Muscle layer of colon (tissue), 2 donors: ENCODE measurements around the gene PHC2.

ENCODE experiments used
- H3K27ac ChIP-seq: one replicate; pipeline ENCODE4 v1.7.0; 2013; ENCODE audit warnings: low read depth, mild to moderate bottlenecking, low read length, moderate library complexity
- H3K27me3 ChIP-seq, 2 donors: one replicate each; pipeline ENCODE4 v1.7.0; 2013; ENCODE audit warnings: low read length in 2 of 2, mild to moderate bottlenecking in 2 of 2; ENCODE audit not compliant: insufficient read depth in 2 of 2, control insufficient read depth in 1 of 2
- H3K36me3 ChIP-seq: one replicate; pipeline ENCODE4 v1.7.0; 2013; ENCODE audit warnings: mild to moderate bottlenecking, low read length; ENCODE audit not compliant: insufficient read depth
- H3K4me1 ChIP-seq: one replicate; pipeline ENCODE4 v1.7.0; 2013; ENCODE audit warnings: mild to moderate bottlenecking, low read length; ENCODE audit not compliant: insufficient read depth
- H3K4me3 ChIP-seq, 2 donors: one replicate each; pipeline ENCODE4 v1.7.0; 2013; ENCODE audit warnings: low read length in 2 of 2, low read depth in 1 of 2, mild to moderate bottlenecking in 1 of 2, moderate library complexity in 1 of 2
- H3K9ac ChIP-seq: one replicate; pipeline ENCODE4 v1.7.0; 2013; ENCODE audit warnings: low read length
- H3K9me3 ChIP-seq: one replicate; pipeline ENCODE4 v1.7.0; 2013; ENCODE audit warnings: mild to moderate bottlenecking, low read length
- donor health status: abdominal sarcoma.
- donor health status: Adenocarcinoma of cecum.

PHC2 gene

DNA sequence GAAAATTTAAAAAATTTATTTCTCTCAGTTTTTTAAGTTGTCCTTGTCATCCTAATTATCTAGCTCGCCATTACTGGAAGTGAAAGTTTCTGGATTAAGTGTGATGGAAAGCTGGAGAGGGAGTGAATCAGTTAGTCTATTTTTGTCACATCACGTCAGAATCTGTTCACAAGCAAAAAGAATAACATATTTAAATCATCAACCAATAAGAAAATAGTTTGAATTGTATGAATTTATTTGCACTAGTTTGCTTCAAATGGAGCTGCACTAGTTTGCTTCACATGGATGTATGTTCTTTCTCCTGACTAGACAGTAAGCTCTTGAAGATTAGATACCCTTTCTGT, 22.8 kb downstream of the PHC2 start:
- Histone ChIP-seq H3K9ac (no peak overlapping the region), H3K27me3 (no peaks in the 10 kb centered on the region), H3K4me3 (no peak overlapping the region), H3K27ac (no peak overlapping the region), H3K4me1 (peaks cover 7% of the 10 kb centered on the region), H3K9me3 (no peaks in the 10 kb centered on the region), H3K36me3 (no peaks in the 10 kb centered on the region)

DNA sequence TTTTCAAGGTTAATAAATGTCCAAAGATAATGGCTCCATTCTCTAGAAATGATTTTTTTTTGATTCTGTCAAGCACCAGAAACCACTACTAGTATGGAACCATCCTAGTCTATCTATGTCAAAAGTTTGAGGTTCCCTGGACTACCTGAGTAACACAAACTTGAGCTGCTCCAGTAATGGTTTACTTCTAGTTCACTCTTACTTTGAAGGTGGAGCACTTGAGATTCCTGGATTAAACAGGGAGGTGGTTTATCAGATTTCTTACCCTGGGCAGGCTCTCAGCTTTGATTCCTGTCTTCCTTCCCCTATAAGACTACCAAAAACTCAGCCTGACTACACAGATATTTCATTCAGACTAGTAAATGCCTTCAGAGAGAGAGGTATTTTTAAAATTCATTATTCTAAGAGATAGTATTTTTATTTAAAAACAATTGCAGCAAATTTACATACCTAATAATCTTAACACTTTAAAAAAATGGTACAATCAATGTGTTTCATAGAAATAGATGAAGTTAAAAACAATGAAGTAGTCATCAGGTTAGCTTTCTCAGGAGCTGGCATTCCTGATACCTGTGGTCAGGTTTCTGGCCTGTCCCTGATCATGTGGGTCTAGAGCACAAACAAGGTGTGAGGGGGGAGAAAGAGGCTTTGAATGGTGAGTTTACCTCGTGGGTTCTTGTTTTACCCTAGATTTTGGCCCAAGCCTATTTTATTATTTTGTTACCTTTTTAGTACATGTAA, 23.4 kb downstream of the PHC2 start:
- no peak overlapping the region for H3K27ac ChIP-seq
- H3K4me1 ChIP-seq, result peaks cover 7% of the 10 kb centered on the region
- H3K9ac ChIP-seq, result no peak overlapping the region
- no peak overlapping the region for H3K4me3 ChIP-seq
- no peaks in the 10 kb centered on the region for H3K27me3 ChIP-seq
- no peaks in the 10 kb centered on the region for H3K36me3 ChIP-seq
- H3K9me3 ChIP-seq, result no peaks in the 10 kb centered on the region

DNA sequence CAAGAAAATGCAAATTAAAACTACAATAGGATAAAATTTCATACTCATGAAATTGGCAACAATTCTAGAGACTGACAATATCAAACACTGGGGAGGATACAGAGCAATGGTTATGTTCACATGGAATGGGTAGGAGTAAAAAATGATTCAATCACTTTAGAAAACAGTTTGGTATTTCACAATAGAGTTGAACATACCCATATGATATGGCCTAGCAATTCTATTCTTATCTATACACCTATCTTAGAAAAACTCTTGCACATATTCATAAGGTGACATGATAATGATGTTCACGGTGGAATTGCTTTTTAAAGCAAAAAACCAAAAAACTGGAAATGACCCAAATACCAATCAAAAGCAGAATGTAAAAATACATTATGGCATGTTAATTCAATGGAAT, 28.7 kb downstream of the PHC2 start:
- no peak overlapping the region for H3K9ac ChIP-seq
- H3K9me3 ChIP-seq, result no peaks in the 10 kb centered on the region
- H3K36me3 ChIP-seq, result no peaks in the 10 kb centered on the region
- no peaks in the 10 kb centered on the region for H3K27me3 ChIP-seq
- peaks cover 14% of the 10 kb centered on the region for H3K4me1 ChIP-seq
- H3K27ac ChIP-seq, result no peak overlapping the region
- H3K4me3 ChIP-seq, result no peak overlapping the region

DNA sequence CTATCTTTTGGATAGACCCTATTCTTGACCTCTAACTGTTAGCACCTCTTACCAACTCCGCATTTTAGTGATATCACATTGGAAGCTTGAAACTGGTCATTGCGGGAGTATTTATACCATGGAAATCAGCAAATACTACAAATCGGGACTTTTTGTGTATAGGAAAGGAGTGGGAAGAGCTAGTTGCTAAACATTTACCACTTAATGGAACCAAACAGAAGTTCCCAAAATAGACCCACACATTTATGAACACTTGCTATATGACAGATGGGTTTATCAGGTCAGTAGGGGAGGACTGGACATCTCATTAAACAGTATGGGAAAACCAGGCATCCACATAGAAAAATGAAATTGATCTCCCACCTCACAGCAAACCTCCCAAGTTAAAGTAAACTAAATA, 29.4 kb downstream of the PHC2 start:
- H3K4me1 ChIP-seq, result peaks cover 14% of the 10 kb centered on the region
- H3K27ac ChIP-seq, result no peak overlapping the region
- no peaks in the 10 kb centered on the region for H3K36me3 ChIP-seq
- H3K27me3 ChIP-seq, result no peaks in the 10 kb centered on the region
- H3K9ac ChIP-seq, result no peak overlapping the region
- no peaks in the 10 kb centered on the region for H3K9me3 ChIP-seq
- H3K4me3 ChIP-seq, result no peak overlapping the region

DNA sequence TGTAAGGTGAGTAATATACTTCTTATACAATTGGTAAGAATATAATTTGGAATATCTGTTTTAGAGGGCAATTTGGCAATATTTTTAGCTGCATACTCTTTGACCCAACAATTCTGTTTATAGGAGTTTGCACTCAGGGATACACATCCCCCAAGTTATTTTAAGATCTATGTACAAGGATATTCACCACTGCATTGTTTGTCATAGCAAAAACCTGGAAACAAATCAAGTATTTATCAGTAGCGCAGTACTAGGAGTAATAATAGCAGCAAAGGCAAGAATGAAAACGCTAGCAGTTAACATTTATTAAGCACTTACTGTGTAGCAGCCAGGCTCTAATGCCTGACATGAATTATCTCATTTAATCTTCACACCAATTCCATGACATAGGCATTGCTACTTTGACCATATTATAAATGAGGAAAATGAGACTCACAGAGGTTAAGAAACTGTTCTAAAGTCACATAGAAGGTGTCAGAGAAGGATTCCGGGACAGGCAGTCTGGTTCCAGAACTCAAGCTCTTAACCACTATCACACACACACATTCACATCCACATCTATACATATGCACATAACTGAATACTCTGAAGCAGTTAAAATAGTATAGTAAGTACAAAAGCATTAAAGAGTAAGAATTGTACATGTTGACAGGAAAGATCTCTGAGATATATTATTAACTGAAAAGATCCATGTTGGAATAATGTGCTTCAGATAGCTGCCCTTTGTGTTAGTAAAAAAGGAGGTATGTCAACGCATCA, 30.6 kb downstream of the PHC2 start:
- Histone ChIP-seq H3K27ac (no peak overlapping the region), H3K9ac (no peak overlapping the region), H3K27me3 (no peaks in the 10 kb centered on the region), H3K36me3 (no peaks in the 10 kb centered on the region), H3K4me1 (peaks cover 14% of the 10 kb centered on the region), H3K9me3 (no peaks in the 10 kb centered on the region), H3K4me3 (no peak overlapping the region)

DNA sequence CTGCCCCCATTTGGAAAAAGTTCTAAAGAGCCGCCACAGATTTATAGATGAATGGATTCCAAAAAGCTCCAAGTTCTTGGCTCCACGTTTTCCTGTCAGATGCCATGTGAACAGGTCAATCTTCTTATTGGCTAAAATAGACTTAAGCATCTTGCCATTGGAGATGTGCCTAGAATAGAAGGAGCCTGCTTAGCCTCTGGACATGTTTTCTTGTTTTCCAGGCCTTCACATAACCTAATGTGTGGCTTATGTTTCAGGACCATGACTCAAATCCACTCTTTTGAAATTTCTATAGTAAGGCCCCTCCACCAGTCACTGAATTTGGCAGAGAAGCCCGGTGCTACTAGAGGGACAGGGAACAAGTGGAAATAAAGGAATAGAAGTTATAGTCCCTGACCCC, 31.5 kb downstream of the PHC2 start:
- no peak overlapping the region for H3K27ac ChIP-seq
- H3K4me3 ChIP-seq, result no peak overlapping the region
- H3K9me3 ChIP-seq, result no peaks in the 10 kb centered on the region

DNA sequence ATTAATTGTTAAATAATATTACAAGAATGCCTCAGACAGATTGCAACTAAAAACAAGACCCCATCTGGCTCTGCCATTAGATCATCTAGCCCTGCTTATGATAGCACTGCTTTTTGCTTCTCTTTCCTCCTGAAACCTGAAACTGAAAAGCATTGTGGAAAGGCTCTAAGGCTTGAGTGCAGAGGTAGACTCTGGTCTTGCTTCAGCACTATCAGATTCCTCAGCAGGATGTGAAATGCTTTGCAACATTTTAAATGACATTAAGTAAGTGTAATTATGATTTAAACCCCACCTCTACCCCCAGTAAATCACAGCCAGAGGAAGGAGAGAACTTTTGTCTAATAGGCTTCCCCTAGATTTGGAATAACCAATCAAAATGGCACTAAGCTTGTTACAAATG, 32.9 kb downstream of the PHC2 start:
- Histone ChIP-seq H3K4me1 (peaks cover 16% of the 10 kb centered on the region), H3K9me3 (no peaks in the 10 kb centered on the region), H3K9ac (no peak overlapping the region), H3K27me3 (no peaks in the 10 kb centered on the region), H3K27ac (no peak overlapping the region), H3K36me3 (no peaks in the 10 kb centered on the region), H3K4me3 (no peak overlapping the region)

More for the DNA sequence above, 31.5 kb downstream of the PHC2 start:
- Histone ChIP-seq H3K9ac (no peak overlapping the region), H3K36me3 (no peaks in the 10 kb centered on the region), H3K4me1 (peaks cover 14% of the 10 kb centered on the region), H3K27me3 (no peaks in the 10 kb centered on the region)

DNA sequence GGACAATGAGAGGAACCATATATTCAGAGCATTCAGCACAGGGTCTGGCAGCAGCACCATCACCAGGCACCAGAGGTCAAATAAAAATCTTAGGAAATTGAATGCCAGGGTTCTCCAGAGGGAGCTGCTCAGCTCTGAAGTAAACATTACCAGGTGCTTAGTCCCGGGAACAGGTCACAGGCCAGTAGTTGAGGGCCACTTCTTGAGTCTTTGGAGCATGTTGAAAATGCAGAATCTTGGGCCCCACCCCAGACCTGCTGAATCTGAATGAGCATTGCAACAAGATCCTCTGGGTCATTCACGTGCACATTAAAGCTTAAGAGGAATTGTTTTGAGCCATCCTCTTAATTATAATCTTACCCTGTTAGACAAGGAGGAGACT, 33.8 kb downstream of the PHC2 start:
- Histone ChIP-seq H3K27ac (no peak overlapping the region), H3K9ac (no peak overlapping the region), H3K4me3 (no peak overlapping the region), H3K4me1 (peaks cover 24% of the 10 kb centered on the region), H3K9me3 (no peaks in the 10 kb centered on the region), H3K36me3 (no peaks in the 10 kb centered on the region), H3K27me3 (no peaks in the 10 kb centered on the region)

DNA sequence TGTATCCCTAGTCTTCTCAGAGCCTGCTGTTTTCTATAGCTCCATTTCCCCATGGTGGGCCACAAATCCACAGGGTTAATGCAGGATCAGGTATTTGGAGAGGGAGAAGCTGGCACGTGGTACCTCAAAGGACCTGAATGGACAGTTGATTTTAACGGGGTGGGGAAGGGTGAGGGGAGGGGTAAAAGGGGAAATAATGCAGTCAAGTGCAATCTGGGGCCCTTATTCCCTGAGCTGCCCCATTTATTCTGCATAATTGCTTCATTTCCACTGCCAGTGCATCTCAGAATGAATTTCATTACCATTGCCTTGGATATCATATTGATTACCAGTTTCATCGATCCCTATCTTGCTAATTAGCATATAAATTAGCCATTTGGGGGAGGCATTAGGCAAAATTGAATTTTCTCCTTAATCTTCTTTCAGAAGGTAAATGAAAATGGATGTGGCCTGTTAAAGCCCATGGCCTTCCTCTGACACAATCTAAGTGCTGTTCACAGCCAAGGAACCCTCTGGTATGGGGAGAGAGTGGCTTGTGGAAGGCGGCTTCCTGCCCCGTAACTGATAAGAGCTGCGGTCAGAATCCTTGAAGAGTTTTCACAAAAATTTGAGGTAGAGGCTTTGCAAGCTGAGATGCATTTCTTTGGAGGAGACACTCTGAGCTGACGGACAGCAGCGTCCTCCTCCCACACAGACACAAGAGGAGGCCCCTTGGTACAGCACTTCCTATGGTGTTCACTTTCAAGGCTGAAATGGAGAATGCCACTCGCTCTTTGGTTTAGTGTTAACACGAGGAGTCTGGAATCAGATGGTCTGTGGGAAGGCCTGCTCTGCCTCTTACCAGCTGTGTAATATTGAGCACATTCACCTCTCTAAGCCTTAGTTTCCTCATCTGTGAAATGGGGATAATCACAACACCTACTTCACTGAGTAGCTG, 34.4 kb downstream of the PHC2 start:
- H3K27me3 ChIP-seq, result no peaks in the 10 kb centered on the region
- H3K4me1 ChIP-seq, result peaks cover 30% of the 10 kb centered on the region
- no peak overlapping the region for H3K4me3 ChIP-seq
- H3K36me3 ChIP-seq, result no peaks in the 10 kb centered on the region
- no peak overlapping the region for H3K27ac ChIP-seq
- no peak overlapping the region for H3K9ac ChIP-seq
- H3K9me3 ChIP-seq, result no peaks in the 10 kb centered on the region

DNA sequence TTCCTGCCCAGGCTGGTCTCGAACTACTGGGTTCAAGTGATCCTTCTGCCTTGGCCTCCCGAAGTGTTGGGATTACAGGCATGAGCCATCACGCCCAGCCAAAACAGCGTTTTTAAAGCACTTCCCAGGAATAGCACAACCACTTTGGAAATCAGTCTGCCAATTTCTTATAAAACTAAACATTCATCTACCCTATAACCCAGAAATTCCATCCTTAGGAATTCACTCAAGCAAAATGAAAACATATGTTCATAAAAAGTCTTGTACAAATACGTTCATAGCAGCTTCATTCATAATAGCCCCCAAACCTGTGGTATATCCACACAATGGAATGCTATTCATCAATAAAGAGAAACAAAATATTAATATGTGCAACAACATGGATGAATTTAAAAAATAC, 36.1 kb downstream of the PHC2 start:
- peaks cover 38% of the 10 kb centered on the region for H3K4me1 ChIP-seq
- no peaks in the 10 kb centered on the region for H3K9me3 ChIP-seq
- no peak overlapping the region for H3K9ac ChIP-seq
- no peak overlapping the region for H3K27ac ChIP-seq
- H3K4me3 ChIP-seq, result no peak overlapping the region
- no peaks in the 10 kb centered on the region for H3K36me3 ChIP-seq
- no peaks in the 10 kb centered on the region for H3K27me3 ChIP-seq

DNA sequence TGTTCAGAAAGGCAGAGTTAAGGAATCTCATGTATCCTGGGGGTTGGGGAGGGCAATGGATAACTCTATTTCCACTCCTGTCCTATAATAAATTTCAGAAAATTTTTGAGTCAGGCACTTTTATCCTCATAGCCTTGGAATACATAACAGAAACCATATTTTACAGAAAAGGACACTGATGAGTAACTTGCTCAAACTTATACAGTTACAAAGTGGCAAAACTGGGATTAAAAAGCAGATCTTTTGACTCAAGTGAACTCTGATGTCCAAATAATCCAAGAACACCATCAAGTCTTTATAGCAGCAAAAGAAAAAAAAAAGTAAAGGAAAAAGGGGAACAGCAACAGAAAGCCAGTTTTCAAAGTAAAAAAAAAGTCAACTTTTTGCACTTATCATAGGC, 36.9 kb downstream of the PHC2 start:
- H3K27me3 ChIP-seq, result no peaks in the 10 kb centered on the region
- no peak overlapping the region for H3K9ac ChIP-seq
- H3K36me3 ChIP-seq, result no peaks in the 10 kb centered on the region

More for the DNA sequence above, 36.9 kb downstream of the PHC2 start:
- Histone ChIP-seq H3K27ac (no peak overlapping the region), H3K4me1 (peaks cover 39% of the 10 kb centered on the region), H3K9me3 (no peaks in the 10 kb centered on the region), H3K4me3 (no peak overlapping the region)
